HEK293 (cell line): ENCODE results near the gene ANTXR1.

Experiments used
- CTCF ChIA-PET: fragments of 350-600 bp; formaldehyde crosslinking; extraction: SDS; loops from one replicate; lab custom pipeline; 2021; ENCODE audit warnings: antibody characterized with exemption; lab: Yijun Ruan, JAX
- POLR2A ChIA-PET: fragments of 300-600 bp; formaldehyde crosslinking; extraction: SDS; loops from one replicate; lab custom pipeline; 2020; ENCODE audit warnings: antibody characterized with exemption, inconsistent platforms; lab: Yijun Ruan, JAX
- H3K27ac ChIP-seq: fragments of 200-500 bp; sonication (Bioruptor generic); 2 replicates; pipeline ENCODE4 v1.5.1; 2014; ENCODE audit warnings: low read depth, low read length, control low read depth, inconsistent platforms; ENCODE audit errors: extremely low read depth
- H3K36me3 ChIP-seq, 2 experiments: fragments of 200-500 bp in 1 of 2; sonication (Bioruptor generic) in 1 of 2; 1 replicate in 1 of 2; 2 replicates in 1 of 2; pipeline ENCODE4 v1.5.1; 2014 to 2017; ENCODE audit warnings: inconsistent platforms in 2 of 2, low read length in 2 of 2; ENCODE audit not compliant: control insufficient read depth in 2 of 2, insufficient read depth in 1 of 2
- H3K4me1 ChIP-seq: fragments of 200-500 bp; sonication (Bioruptor generic); 2 replicates; pipeline ENCODE4 v1.5.1; 2014; ENCODE audit warnings: mild to moderate bottlenecking, low read length, inconsistent platforms; ENCODE audit not compliant: control insufficient read depth, insufficient read depth
- H3K4me3 ChIP-seq: 2 replicates; pipeline ENCODE4 v1.5.1; 2011; ENCODE audit warnings: low read depth, mild to moderate bottlenecking, control low read depth, low read length, moderate library complexity
- H3K9me3 ChIP-seq: fragments of 200-500 bp; sonication (Bioruptor generic); 2 replicates; pipeline ENCODE4 v1.5.1; 2014; ENCODE audit warnings: low read depth, low read length, inconsistent platforms; ENCODE audit not compliant: control insufficient read depth, insufficient read depth
- GLIS2 ChIP-seq: fragments of 450-650 bp; formaldehyde crosslinking; IDR thresholded peaks from 2 replicates; pipeline ENCODE4 v1.5.1; 2016; ENCODE audit warnings: missing biosample characterization, missing genetic modification characterization
- RBAK ChIP-seq: fragments of 450-650 bp; formaldehyde crosslinking; IDR thresholded peaks from 2 replicates; pipeline ENCODE4 v1.5.1; 2016; ENCODE audit warnings: missing biosample characterization, missing genetic modification characterization
- ZNF132 ChIP-seq: fragments of 450-650 bp; formaldehyde crosslinking; IDR thresholded peaks from 2 replicates; pipeline ENCODE4 v1.5.1; 2017; ENCODE audit warnings: missing biosample characterization, missing genetic modification characterization, borderline replicate concordance
- ZNF157 ChIP-seq: fragments of 450-650 bp; formaldehyde crosslinking; IDR thresholded peaks from 2 replicates; pipeline ENCODE4 v1.5.1; 2016; ENCODE audit warnings: missing biosample characterization, missing genetic modification characterization
- ZNF174 ChIP-seq: fragments of 450-650 bp; formaldehyde crosslinking; IDR thresholded peaks from 2 replicates; pipeline ENCODE4 v1.5.0; 2017; ENCODE audit warnings: missing biosample characterization, mild to moderate bottlenecking, missing genetic modification characterization
- ZNF266 ChIP-seq: fragments of 450-650 bp; formaldehyde crosslinking; IDR thresholded peaks from 2 replicates; pipeline ENCODE4 v1.5.1; 2016; ENCODE audit warnings: missing biosample characterization, missing genetic modification characterization, low read depth
- ZNF341 ChIP-seq: fragments of 450-650 bp; formaldehyde crosslinking; IDR thresholded peaks from 2 replicates; pipeline ENCODE4; 2016; ENCODE audit warnings: low read depth, missing biosample characterization, missing genetic modification characterization
- ZNF391 ChIP-seq: fragments of 450-650 bp; formaldehyde crosslinking; IDR thresholded peaks from 2 replicates; pipeline ENCODE4 v1.5.1; 2016; ENCODE audit warnings: low read depth, missing biosample characterization, missing genetic modification characterization, borderline replicate concordance
- ZNF433 ChIP-seq: fragments of 450-650 bp; formaldehyde crosslinking; IDR thresholded peaks from 2 replicates; pipeline ENCODE4 v1.5.1; 2016; ENCODE audit warnings: missing biosample characterization, missing genetic modification characterization, low read depth
- ZNF549 ChIP-seq: fragments of 450-650 bp; IDR thresholded peaks from 2 replicates; pipeline ENCODE4 v1.5.1; 2018; ENCODE audit warnings: missing biosample characterization, missing genetic modification characterization, mild to moderate bottlenecking, inconsistent platforms, moderate library complexity
- ZNF747 ChIP-seq: fragments of 450-650 bp; formaldehyde crosslinking; IDR thresholded peaks from 2 replicates; pipeline ENCODE4 v1.5.1; 2016; ENCODE audit warnings: missing biosample characterization, missing genetic modification characterization
- ZSCAN30 ChIP-seq: fragments of 450-650 bp; IDR thresholded peaks from 2 replicates; pipeline ENCODE4 v1.5.1; 2018; ENCODE audit warnings: missing biosample characterization, mild to moderate bottlenecking, missing genetic modification characterization, moderate library complexity
- TF ChIP-seq, protein P1 (sequence below): fragments of 450-650 bp; formaldehyde crosslinking; IDR thresholded peaks from 2 replicates; pipeline ENCODE4 v1.5.1; 2016; ENCODE audit warnings: missing biosample characterization, missing genetic modification characterization, borderline replicate concordance
- TF ChIP-seq, protein P2 (sequence below): fragments of 450-650 bp; formaldehyde crosslinking; IDR thresholded peaks from 2 replicates; pipeline ENCODE4 v1.5.1; 2017; ENCODE audit warnings: missing biosample characterization, missing genetic modification characterization
- TF ChIP-seq, protein P3 (sequence below): fragments of 450-650 bp; formaldehyde crosslinking; IDR thresholded peaks from 2 replicates; pipeline ENCODE4 v1.5.1; 2017; ENCODE audit warnings: missing biosample characterization, missing genetic modification characterization

ANTXR1 gene

GRCh38 chr2:69164061-69164778 is 151.2 kb downstream of the ANTXR1 start:
- Histone ChIP-seq H3K9me3 (no peaks in the 10 kb centered on the region), H3K36me3 (no peaks in the 10 kb centered on the region), H3K27ac (no peak overlapping the region), H3K4me3 (no peak overlapping the region), H3K4me1 (peaks cover 8% of the 10 kb centered on the region)
- no peak for TF ChIP-seq ZNF549
- no peak for TF ChIP-seq ZNF747 (tag by site-specific recombination)
- TF ChIP-seq ZNF266 (tag by site-specific recombination): no peak
- ChIA-PET POLR2A (no interaction called here), CTCF (interaction anchor here (0.5 to 1.3 kb wide), 3 partner anchors 14 to 227 kb away, joined by 3 to 6 read pairs (median 4); no protein-coding TSS in a partner anchor)

GRCh38 chr2:69165091-69165880 is 152.3 kb downstream of the ANTXR1 start:
- ChIA-PET CTCF (interaction anchor here (0.5 to 1.3 kb wide), 3 partner anchors 16 to 228 kb away, joined by 3 to 6 read pairs (median 4); no protein-coding TSS in a partner anchor), POLR2A (no interaction called here)
- H3K36me3 ChIP-seq: no peaks in the 10 kb centered on the region
- TF ChIP-seq ZNF174 (no peak), GLIS2 (tag by site-specific recombination) (no peak), RBAK (tag by site-specific recombination) (no peak), ZNF132 (no peak), ZSCAN30 (tag by site-specific recombination) (no peak), ZNF341 (tag by site-specific recombination) (no peak), ZNF391 (tag by site-specific recombination) (no peak), ZNF433 (tag by site-specific recombination) (no peak), ZNF157 (tag by site-specific recombination) (no peak)
- TF ChIP-seq, protein P1, sequence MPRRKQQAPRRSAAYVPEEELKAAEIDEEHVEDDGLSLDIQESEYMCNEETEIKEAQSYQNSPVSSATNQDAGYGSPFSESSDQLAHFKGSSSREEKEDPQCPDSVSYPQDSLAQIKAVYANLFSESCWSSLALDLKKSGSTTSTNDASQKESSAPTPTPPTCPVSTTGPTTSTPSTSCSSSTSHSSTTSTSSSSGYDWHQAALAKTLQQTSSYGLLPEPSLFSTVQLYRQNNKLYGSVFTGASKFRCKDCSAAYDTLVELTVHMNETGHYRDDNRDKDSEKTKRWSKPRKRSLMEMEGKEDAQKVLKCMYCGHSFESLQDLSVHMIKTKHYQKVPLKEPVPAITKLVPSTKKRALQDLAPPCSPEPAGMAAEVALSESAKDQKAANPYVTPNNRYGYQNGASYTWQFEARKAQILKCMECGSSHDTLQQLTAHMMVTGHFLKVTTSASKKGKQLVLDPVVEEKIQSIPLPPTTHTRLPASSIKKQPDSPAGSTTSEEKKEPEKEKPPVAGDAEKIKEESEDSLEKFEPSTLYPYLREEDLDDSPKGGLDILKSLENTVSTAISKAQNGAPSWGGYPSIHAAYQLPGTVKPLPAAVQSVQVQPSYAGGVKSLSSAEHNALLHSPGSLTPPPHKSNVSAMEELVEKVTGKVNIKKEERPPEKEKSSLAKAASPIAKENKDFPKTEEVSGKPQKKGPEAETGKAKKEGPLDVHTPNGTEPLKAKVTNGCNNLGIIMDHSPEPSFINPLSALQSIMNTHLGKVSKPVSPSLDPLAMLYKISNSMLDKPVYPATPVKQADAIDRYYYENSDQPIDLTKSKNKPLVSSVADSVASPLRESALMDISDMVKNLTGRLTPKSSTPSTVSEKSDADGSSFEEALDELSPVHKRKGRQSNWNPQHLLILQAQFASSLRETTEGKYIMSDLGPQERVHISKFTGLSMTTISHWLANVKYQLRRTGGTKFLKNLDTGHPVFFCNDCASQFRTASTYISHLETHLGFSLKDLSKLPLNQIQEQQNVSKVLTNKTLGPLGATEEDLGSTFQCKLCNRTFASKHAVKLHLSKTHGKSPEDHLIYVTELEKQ: no peak
- TF ChIP-seq, protein P2, sequence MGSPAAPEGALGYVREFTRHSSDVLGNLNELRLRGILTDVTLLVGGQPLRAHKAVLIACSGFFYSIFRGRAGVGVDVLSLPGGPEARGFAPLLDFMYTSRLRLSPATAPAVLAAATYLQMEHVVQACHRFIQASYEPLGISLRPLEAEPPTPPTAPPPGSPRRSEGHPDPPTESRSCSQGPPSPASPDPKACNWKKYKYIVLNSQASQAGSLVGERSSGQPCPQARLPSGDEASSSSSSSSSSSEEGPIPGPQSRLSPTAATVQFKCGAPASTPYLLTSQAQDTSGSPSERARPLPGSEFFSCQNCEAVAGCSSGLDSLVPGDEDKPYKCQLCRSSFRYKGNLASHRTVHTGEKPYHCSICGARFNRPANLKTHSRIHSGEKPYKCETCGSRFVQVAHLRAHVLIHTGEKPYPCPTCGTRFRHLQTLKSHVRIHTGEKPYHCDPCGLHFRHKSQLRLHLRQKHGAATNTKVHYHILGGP (tag by site-specific recombination): no peak
- TF ChIP-seq, protein P3, sequence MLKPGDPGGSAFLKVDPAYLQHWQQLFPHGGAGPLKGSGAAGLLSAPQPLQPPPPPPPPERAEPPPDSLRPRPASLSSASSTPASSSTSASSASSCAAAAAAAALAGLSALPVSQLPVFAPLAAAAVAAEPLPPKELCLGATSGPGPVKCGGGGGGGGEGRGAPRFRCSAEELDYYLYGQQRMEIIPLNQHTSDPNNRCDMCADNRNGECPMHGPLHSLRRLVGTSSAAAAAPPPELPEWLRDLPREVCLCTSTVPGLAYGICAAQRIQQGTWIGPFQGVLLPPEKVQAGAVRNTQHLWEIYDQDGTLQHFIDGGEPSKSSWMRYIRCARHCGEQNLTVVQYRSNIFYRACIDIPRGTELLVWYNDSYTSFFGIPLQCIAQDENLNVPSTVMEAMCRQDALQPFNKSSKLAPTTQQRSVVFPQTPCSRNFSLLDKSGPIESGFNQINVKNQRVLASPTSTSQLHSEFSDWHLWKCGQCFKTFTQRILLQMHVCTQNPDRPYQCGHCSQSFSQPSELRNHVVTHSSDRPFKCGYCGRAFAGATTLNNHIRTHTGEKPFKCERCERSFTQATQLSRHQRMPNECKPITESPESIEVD (tag by site-specific recombination): no peak
- H3K4me1 ChIP-seq: peaks cover 8% of the 10 kb centered on the region
- no peaks in the 10 kb centered on the region for H3K9me3 ChIP-seq
- no peak overlapping the region for H3K27ac ChIP-seq
- no peak overlapping the region for H3K4me3 ChIP-seq
